HG03159 (cell line): Measurements from ENCODE around the gene DCAF15.

Source experiments
- ATAC-seq: cut with Tn5 transposase; IDR thresholded peaks from one replicate; pipeline ENCODE4 v1.9.1; 2021; ENCODE audit warnings: mild to moderate bottlenecking, moderate library complexity; ENCODE audit not compliant: unreplicated experiment

Gene DCAF15

GRCh38 chr19:13992025-13992424, 39.7 kb downstream of the DCAF15 start:
- no peak for ATAC-seq

GRCh38 chr19:13993590-13994300, 41.4 kb downstream of the DCAF15 start:
- no peak for ATAC-seq

GRCh38 chr19:13995017-13995728, 42.9 kb downstream of the DCAF15 start:
- no peak for ATAC-seq

GRCh38 chr19:13995878-13996765, 43.8 kb downstream of the DCAF15 start:
- no peak for ATAC-seq

- ATAC-seq = no peak
Measured at GRCh38 chr19:13996928-13997630, 44.8 kb downstream of the DCAF15 start.

- no peak for ATAC-seq
Measured at GRCh38 chr19:13997631-13997962, 45.3 kb downstream of the DCAF15 start.

DNA sequence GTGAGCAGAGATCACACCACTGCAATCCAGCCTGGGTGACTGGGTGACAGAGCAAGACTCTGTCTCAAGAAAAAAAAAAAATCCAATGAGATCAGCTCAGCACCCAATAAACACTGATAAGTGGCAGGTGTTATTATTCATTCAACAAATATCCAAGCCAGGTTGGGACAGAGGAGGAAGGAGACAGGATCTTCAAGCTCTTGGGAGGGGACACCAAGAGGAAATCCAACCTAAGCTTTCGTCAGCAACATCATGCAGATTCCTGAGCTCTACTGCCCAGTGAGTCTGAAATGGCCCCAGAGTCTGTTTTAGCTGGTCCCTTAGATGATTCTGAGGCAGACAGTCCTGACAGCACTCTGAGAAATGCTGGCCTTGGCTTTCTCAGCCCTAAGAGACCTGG, 46.1 kb downstream of the DCAF15 start:
- no peak for ATAC-seq

- ATAC-seq = no peak
Measured at GRCh38 chr19:13999085-13999484, 46.8 kb downstream of the DCAF15 start.

- ATAC-seq = no peak
Measured at GRCh38 chr19:14000691-14001375, 48.5 kb downstream of the DCAF15 start.

DNA sequence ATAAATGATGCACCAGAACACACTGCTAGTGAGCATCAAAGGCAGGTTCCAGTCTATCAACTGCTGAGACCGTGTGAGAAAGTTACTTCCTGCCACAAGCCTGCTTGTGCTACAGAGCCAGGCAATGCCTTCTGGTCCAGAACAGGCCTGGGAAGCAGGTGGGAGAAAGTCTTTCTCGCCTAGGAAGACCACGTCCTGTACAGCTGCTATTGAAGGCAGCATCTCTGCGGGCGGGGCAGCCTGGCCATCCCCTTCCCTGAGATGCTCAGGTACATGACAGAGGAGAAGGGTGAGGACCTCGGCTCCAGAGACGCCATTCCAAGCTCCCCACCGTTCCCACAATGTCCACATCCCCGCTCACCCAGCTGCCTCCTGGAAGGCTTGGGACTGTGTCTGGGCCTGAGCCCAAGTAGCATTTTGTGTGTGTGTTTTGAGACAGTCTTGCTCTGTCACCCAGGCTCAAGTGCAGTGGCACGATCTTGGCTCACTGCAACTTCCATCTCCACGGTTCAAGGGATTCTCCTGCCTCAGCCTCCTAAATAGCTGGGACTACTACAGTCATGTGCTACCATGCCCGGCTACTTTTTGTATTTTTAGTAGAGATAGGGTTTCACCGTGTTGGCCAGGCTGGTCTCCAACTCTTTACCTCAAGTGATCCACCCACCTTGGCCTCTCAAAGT, 50.4 kb downstream of the DCAF15 start:
- ATAC-seq = no peak

DNA sequence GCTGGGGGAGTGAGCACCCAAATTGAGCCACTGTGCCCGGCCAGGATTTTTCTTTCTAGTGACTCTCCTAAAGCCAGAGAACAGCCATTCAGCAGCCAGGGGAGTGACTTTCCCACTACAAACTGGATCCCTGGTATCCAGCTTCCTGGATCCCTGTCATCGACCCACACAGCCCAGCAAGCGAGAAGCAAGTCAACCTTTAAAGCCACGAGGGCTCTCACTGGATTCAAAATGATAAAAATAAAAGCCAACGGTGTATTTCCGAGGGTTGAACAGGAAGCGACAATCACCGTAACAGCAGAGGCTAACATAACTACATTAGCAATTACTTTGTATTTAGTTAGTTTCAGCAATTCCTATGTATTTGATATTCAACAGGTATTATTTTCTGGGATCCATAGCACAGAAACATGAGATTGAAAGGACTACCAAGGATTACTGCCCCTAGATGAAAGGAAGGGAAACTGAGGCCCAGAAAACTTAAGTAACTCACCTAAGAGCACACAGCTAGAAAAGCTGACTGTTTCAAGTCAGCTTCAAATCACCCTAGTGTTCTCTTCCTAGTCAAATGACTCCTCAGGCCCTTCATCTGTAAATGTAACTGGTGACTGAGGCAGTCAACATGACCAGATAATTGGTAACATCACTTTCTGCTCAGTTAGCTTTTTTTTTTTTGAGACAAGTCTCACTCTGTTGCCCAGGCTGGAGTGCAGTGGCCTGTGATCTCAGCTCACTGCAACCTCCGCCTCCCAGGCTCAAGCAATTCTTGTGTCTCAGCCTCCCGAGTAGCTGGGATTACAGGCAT, 51.1 kb downstream of the DCAF15 start:
- ATAC-seq = no peak

DNA sequence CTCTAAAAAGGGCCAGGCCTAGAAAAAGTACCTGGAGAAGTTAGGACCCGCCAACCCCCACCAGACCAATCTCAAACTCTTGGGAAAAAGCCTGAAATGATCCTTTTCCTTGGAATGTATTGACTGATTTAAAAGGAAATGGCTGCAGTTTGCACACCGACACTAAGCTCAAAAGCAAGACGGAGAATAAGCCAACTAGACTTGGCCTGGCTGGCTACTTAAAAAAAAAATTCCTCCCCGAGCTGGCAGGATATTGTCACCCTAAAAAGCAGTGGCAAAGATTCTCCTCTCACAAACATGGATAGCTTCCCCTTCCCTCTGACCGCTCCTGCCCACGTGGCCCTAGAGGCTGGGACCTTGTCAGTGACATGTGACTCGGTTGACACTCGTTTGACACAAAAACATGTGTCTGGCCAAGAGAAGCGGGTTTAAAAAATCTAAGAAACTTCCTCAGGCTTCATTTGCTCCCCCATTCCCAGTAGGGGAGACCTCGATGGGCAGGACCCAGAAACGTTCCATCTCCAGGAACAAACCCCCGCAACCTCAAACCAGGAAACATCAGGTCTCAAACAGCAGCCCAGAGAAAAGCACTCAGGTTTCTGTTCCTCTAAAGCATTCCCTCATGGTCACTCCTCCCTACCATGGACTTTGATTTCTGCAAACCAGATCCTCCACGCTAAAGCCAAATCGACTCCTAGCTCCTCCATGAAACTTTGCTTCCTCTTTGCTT, 52.5 kb downstream of the DCAF15 start:
- no peak for ATAC-seq

GRCh38 chr19:14005349-14006084, 53.2 kb downstream of the DCAF15 start:
- ATAC-seq = peak; percentile 25

DNA sequence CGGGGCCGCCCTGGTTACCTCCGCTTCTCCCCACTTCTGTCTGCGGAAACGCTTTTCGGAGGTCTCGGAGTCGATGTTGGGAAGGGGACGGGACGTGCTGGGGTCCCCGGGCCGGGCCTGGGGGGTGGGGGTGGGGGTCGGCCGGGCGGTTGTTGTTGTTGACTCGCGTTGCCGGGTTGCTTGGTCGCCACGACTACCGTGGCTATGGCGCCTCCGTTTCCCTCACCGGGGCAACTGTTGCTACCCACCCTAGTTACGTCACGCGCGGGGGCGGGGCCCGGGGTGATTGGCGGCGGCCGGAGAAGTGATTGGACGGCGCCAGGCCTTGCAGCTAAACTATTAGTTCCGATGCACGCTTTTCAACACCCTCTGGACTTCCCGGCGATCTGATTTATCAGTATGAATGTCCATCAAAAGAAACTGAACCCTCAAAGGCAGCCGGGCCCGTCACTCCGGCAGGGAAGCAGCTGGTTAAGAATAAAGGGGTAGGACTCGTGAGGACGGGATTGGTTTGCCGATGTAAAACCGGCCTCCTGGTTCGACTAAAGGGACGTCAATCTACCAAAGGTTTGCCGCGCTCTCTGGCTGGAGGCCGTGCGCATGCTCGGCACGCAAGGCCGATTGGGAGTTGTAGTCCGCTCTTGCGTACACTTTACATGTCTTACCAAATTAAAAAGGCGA, 53.9 kb downstream of the DCAF15 start, which contains the start of gene RFX1:
Gene RFX1, minus strand, starts transcription at position 236 of the 681 bp plus-strand sequence. CDS start 12,477 bp downstream, outside the sequence.
- ATAC-seq = peak; percentile 77

DNA sequence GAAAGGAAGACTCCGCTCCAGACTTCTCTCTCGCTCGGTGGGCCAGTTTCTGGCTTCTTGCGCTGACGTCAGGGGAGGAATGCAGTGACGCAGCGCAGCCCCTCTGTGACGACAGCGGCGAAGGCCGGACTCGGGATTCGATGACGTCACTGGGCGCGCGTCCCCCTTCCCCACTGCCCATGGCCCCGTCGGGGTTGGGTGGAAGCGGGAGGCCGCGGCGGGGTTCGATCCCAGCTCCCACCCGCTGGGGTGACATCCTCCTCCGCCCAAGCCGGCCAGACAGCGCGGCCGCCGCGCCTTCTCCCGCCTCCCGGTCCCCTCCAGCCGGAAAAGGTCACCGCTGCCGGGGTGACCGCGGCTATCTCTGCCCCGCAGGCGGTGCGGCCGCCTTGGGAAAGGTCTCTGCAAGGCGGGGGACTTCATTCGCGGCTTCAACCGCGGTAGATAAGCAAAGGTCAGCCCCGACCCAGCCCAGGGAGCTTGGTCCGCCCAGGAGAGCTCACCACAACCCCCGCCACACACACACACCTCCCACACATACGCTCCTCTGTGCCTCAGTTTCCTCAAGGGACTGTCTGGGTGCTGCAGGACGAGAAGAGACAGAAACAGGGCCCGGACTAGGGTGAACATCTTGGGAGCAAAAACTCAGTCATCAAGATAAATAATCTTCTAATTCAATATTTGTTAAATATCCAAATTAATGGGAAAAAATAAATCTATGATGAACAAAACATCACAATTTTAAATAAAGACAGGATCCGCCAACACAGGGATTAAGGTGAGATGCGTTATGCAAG, 54.7 kb downstream of the DCAF15 start:
- ATAC-seq = peak; percentile 31
